ENCODE measurements around the gene NME9.
A peak's percentile ranks its signal among the peaks of the same experiment; 100 is the strongest.

NME9 gene

DNA sequence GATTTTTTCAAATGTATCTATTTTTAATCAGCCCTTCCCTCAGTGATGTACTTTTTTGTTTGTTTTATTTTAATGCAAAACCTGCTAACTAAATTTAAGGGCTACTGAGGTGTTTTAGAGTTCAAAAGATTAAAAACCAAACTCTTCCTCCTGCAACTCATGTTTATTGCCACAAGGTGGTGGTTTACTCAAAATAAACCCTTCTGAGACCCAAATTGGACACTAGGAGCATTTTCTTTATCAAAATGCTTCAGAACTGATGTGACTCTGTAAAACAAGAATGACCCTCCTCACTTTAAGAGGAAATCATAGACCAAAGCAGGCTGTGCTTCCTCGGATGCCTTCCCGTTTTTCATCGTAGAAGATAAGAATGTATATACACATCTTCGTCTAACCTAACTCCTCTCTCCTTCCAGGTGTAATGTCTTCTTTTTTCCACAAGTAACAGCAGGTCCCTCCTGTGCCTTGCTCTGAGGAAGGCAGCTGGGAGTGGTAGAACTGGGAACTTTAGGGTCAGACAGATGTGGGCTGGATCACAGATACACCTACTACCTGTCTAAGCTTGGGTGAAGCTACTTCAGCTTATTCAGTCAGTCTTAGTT is 2.9 kb upstream of the NME9 start:
- DNase-seq: peak in 1 of 2 experiments; percentile 25

DNA sequence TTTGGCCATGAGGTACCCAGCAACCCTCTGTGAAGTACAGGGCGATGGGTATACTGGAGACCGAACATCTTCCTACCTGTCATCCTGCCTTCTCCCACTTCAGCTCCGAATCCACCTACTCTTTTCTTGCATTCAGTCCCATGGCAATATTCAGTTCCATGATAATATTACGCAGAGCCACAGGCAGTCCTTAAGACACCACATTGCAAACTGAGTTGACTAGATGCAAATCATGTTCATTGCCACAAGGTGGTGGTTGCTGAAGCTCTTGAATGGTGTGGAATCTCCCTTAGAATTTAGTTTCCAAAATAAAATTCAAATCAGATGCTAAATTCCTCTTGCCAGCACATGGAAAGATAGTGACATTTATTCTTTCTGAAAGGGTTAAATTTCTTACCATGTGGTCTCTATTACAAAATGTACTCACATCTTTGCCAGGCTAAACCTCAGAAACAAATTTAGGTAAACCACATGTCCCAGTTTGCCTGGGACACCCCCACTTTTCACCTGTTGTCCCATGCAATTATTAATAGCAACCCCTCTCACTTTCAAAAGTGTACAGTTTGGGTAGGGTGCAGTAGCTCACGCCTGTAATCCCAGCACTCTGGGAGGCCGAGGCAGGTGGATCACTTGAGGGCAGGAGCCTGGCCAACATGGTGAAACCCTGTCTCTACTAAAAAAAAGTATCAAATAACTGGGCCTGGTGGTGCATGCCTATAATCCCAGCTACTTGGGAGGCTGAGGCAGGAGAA is 1.7 kb upstream of the NME9 start:
- no peak for DNase-seq

- DNase-seq: no peak
Observed at GRCh38 chr3:138329984-138330293, 288 bp upstream of the NME9 start.

DNA sequence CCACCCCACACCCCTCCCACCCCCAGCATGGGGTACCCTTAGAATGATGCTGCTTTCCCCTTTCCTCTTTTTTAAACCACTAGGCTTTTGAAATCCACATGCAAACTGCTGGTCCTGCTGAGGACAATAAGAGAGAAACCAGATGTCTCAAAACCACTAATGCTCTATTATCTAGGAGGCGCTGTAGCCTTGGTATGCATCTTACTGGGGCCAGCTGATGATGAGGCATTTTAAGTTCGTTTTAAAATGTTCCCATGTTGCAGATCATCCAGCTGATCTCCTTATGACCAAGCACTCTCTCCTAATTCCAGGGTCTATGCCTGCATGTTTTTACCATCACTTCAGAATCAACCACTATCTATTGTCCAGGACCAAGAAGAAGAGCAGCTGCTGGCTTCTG is 1.3 kb downstream of the NME9 start:
- no peak for DNase-seq

DNA sequence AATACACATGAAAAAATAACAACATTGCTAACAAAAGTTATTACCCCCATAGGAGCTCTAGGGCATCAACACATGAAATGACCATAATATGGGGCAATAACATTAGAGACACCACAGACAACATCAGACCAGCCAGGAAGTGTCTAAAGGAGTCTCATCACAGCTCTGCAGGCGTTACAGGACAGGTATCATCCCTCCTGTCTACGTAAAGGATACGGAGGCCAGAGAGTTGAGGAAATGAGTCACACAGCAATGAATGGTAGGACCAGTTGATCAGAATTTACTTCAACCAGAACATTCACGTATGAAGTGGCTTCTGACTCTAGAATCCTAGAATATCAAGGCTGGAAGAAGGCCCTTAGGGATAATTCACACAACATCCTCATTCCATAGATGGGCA is 1.8 kb downstream of the NME9 start:
- DNase-seq: no peak

DNA sequence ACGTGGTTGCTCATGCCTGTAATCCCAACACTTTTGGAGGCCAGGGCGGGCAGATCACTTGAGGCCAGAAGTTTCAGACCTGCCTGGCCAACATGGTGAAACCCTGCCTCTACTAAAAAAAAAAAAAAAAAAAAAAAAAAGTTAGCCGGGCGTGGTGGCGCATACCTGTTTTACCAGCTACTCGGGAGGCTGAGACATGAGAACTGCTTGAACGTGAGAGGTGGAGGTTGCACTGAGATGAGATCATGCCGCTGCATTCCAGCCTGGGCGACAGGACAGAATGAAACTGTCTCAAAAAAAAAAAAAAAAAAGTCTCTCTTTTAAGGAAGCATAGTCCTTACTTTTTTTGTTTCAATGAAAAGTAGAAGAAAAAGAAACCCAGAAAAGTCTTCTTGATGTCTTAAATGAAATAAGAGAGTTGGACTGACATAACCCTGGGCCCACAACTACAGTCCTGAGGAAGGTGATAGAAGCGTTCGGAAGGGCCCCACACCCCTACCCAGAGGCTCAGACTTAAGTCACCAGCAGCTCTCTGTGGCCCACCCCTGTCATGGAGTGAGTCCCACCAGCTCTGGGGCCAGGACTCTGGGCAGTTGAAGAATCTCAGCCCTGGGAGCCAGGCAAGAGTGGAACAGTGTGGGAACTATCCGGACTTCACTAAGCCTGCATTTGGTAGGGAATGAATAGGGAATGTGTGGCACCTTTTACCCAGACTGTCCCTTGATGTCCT is 2.6 kb downstream of the NME9 start:
- DNase-seq: no peak

DNA sequence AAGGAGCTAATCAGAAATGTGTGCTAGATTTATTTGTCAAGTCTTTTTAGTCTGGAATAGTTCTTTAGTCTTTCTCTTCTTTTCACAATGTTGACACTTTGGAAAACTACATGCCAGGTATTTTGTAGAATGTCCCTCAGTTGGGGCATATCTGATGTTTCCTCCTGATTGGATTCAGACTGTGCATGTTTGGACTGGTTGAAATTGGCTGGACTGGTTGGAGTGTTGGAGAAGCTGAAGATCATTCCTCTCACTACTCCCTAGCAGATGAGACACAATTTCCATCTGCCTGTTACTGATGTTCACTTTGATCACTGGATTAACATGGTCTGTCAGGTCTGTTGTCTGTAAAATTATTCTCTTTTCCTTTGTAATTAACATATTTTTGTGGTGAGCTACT is 3.7 kb downstream of the NME9 start:
- no peak for DNase-seq

DNA sequence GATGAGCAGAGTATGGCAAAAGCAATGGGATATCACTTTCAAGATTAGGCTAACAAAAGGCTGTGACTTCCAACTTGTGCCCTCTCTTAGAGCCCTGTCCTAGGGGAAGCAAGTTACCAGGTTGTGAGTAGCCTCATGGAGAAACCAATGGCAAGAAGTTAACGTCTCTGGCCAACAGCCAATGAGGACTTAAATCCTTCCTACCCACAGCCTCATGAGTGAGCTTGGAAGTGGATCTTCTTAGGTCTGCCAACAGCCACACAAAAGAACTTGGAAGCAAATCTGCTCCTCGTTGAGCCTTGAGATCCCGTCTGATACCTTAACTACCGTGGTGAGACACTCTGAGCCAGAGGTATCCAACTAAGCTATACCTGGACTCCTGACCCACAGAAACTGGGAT is 5.7 kb downstream of the NME9 start:
- no peak for DNase-seq

DNA sequence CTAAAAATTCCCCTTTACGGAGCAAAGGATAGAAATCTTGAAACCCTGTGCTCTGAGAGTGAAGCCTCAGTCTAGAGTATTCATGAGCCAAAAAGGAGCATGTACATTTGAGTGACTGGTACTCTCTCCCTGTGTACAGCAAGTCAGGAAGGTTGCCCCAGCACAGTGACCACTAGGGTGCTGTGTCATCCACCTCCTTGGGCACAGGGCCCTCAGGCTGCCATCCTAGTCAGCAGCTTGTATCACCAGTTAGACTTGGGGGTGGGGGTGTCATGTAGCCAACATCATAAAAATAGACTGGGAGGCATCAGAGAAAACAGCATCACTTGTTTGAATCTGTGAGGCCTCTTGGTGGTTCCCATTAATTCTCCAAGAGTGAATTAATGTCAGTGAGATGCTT is 12.0 kb downstream of the NME9 start:
- DNase-seq: no peak

GRCh38 chr3:138314751-138315150 is 14.9 kb downstream of the NME9 start:
- DNase-seq: no peak

DNA sequence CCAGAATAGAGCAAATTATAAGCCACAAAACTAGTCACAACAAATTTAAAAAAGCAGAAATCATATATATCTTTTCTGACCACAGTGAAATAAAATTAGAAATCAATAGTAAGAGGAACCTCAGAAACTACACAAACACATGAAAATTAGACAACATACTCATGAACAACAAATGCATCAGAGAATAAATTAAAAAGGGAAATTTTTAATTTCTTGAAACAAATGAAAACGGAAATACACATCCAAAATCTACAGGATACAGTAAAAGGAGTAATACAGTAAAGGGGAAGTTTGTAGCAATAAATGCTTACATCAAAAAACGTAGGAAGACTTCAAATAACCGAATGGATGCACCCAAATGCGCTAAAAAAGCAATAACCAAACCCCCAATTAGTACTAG is 19.2 kb downstream of the NME9 start:
- DNase-seq: no peak

GRCh38 chr3:138308783-138309182 is 20.9 kb downstream of the NME9 start:
- no peak for DNase-seq

DNA sequence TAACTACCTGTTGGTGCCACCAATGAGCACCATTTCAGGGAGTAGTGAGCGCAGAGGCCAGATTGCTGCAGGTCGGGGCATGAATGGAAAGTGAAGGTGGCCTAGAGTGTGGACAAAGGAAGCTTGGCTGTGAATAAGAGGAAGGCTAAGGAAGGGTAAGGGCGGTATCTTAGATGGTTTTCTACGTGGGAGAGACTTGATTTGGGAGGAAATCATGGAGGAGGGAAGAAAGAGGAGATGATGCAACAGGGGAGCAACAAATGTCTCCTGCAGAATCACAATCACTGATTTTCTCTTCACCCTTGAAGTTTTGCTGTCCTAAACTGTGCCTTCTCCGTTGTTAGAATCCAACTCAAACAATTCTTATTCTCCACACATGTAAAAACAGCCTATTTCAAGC is 21.8 kb downstream of the NME9 start:
- no peak for DNase-seq

DNA sequence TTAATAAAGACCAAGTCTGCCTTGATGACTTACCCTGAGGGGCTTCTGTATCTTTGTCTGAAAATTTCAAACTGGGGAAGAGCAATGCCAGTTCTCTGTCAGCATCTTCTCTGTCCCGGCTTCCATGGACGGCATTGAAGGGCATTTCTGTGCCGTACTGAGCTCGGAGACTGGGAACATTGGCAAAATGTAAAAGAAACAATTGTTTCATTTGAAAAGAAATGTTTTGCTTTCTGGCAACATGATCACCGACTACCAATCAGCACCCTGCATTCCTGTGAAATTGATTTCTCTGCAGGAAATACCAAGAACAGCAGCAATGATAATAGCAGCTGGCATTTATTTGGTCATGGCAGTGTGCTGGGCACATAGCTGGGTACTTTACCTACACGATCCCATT is 26.2 kb downstream of the NME9 start:
- no peak for DNase-seq

GRCh38 chr3:138300647-138301046 is 29.0 kb downstream of the NME9 start:
- no peak for DNase-seq

DNA sequence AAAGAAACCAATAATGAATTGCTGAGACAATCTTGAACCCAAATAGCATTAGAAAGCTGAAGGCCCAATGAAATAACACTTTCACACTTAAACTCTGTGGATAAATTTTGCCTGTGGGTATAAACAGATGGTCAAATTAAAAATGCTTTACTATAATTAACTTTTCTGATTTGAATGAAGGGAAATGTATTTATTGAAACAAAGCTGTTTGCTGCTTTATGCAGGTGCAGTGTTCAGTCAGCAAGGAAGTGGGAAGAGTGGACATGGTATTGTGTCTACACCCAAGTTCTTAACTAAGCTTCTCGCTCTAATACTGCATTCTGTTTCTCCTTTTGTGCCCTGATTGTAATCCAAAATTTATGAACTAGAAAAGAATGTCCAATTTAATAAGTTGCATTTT is 31.8 kb downstream of the NME9 start:
- DNase-seq: no peak

DNA sequence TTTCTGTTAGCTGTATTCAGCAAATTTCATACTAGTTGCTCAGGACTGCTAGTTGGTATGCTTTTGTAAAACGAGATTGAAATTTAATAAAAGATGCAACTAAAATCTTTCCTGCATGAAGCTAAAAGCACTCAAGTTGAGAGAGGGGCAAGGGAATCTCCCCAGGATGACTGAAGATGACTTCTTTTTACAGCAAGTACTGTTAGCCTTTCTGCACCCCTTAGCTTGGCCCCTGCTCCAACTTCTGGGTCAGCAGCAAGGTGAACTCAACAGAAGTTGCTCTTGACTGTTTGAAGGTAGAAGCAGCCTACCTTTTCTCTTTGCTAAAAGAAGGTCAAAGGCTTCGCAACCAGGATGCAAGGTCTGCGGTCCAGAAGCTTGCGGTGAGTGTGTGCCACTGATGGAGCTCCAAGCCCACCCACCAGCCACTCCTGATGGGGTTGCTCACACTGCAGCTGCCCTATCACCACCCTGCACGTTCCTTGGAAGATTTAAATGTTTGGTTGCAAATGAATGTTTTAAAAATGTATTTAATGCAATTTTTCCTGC is 32.5 kb downstream of the NME9 start:
- DNase-seq: no peak

DNA sequence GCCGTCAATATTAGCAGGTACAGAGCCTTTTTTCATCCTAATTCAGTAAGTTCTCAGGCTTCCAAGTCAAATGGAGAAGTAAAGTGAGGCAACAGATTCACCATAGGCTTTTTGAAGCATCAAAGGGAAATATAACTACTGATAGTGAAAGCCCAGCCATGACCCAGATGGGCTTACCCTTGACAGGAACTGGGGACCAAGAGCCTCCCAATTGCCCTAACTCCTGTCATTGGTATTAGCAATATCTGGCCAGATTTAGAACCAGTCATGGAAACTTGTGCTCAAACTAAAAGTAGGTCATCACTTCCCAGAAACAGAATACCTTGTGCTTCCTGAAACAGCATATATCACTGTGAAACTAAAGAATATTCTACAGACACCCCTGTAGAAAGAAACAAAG is 33.0 kb downstream of the NME9 start:
- DNase-seq: no peak

- DNase-seq: no peak
Observed at GRCh38 chr3:138289701-138290100, 40.0 kb downstream of the NME9 start.

DNA sequence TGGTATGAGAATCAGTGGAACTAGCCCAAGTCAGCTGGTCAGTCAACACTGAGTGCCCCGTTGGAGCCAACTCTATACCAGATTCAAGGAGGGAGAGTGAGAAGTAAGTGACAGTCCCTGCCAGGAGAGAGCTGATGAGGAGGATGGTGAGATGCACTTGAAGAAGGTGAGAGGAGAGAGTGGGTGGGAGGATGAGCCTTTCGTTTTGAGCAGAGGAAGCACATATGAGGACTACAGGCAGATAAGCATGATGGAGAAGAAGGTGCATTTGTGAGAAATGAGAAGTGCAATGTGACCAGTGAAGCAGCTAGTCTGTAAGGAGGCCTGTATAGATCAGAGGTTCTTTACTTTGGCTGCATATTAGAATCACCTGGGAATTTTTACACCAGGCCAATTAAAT is 40.4 kb downstream of the NME9 start:
- no peak for DNase-seq

DNA sequence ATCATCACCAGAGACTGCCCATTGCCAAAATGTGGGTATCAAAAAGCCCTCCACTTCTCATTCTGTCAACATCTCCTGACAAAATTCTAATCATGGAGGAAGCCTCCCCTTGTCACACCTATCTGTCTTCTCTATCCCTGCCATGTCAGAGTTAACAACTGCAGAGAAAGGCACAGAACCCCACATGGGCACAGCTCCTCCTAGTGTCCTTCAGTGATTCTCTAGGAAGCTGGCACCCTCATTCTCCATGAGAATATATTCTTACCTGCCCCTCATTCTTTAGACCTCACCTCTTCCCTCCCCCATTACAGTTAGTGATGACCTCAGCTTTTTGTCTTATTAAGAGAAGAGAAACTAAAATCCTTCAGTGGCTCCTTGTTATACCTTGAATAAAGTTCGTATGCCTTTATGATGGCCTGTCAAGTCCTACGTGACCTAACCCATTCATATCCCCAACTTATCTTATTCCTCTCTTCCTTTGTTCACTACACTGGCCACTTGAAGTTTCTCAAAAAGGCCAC is 44.6 kb downstream of the NME9 start:
- no peak for DNase-seq

- DNase-seq: no peak
Observed at GRCh38 chr3:138284079-138284478, 45.6 kb downstream of the NME9 start.

- no peak for DNase-seq
Observed at GRCh38 chr3:138282836-138283235, 46.8 kb downstream of the NME9 start.

DNA sequence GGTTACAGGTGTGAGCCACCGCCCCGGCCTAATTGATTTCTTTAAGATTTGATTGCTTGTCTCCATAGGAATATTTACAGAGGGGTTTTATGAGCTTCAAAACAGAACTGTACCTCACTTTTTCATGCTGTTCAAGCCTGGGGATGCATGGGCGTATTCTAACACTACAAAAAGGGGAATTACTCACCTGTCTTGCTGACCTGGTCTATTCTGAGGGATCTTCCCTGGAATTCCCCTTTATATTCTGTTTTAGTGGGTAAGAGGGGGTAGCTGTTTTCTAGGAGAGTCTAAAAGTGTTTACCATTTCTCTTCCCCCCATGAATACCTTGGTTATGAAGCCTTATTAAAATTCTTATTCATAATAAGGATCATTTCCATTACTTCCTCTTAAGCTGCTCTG is 48.1 kb downstream of the NME9 start:
- DNase-seq: no peak

All from NCI-H2081 (cell line).